ENCODE measurements around the gene BSG.

DNA sequence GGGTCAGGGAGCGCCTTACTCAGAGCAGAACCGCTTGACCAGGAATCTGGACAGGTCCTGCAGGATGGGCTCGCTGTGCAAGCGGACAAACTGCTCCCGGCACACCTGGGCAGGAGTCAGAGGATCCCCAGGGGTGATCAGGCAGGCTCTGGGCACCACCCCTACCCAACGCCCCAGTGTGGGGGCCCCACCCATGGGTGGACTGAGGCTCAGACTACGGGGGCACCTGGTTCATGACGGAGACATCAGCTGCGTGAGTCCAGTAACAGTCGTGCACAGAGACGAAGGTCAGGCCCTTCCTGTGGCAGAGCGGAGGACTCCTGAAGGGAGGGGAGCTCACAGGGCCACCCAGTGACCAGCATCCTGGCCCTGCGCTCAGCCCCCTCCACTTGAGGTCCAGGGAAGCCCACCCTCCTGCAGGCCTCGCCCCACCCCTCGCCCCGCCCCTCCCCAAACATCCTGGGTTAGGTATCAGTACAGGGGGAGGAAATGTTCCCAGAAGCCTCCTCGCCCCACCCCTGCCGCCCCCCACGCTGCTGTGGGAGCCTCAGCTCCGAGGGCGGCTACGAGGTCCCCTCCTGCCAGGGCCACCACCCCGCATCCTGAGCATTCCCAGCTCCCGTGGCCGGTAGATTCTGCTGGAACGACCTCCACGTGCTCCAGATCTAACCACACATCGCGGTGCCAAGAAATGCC lies 45.3 kb downstream of the BSG start:
- TF ChIP-seq CTCF (conservative IDR thresholded peaks at IDR 0.05): no peak
- no peak for TF ChIP-seq EZH2 (IDR thresholded peaks at IDR 0.05; ENCODE audit: low read depth)
